GM10266 (cell line): ENCODE results near the gene WDR54.
"Not testable (repeated sequence)": the region's sequence is repeated elsewhere in the genome, so short reads cannot be mapped to it uniquely, and the experiment has no call there.

Experiments
- DNase-seq: peaks from one replicate; pipeline ENCODE4 v3.0.0; 2012; ENCODE audit errors: extremely low spot score
- CTCF ChIP-seq: IDR thresholded peaks from 2 replicates; pipeline ENCODE4 v1.5.1; 2012; ENCODE audit warnings: mild to moderate bottlenecking, low read depth; ENCODE audit not compliant: control insufficient read depth, insufficient read depth; ENCODE audit errors: missing control alignments

The WDR54 gene

GRCh38 chr2:74464406-74464805 is 42.9 kb downstream of the WDR54 start:
- TF ChIP-seq CTCF: no peak
- no peak for DNase-seq

- DNase-seq: not testable (repeated sequence)
Observed at GRCh38 chr2:74470742-74471141, 49.2 kb downstream of the WDR54 start.

GRCh38 chr2:74471332-74472065 is 50.0 kb downstream of the WDR54 start:
- no peak for TF ChIP-seq CTCF
- DNase-seq: no peak

- peak; percentile 83 for DNase-seq
- TF ChIP-seq CTCF: no peak
Observed at GRCh38 chr2:74472086-74472944, 50.8 kb downstream of the WDR54 start, which contains the start of gene MRPL53. Gene MRPL53, minus strand, starts transcription at chr2:74472680. Its CDS starts 20 bp downstream, at chr2:74472660.

GRCh38 chr2:74472945-74473258 is 51.4 kb downstream of the WDR54 start:
- no peak for TF ChIP-seq CTCF
- no peak for DNase-seq

GRCh38 chr2:74474481-74474880 is 53.0 kb downstream of the WDR54 start:
- DNase-seq: no peak

GRCh38 chr2:74474899-74475298 is 53.4 kb downstream of the WDR54 start:
- TF ChIP-seq CTCF: peak; percentile 49
- DNase-seq: no peak

More at GRCh38 chr2:74474481-74474880, 53.0 kb downstream of the WDR54 start:
- no peak for TF ChIP-seq CTCF
